GM12878 (cell line): ENCODE measurements around the gene NPC1. TPM values are rescaled to one million over a fixed set of nuclear protein-coding genes. Genes with fewer than 3 reads are reported as not detected.

ENCODE experiments used
- ATAC-seq: fragments of 200-7000 bp; cut with Tn5 transposase; 3 replicates; pipeline ENCODE4 v1.9.1; 2020; ENCODE audit warnings: mild to moderate bottlenecking, moderate library complexity
- BruUV-seq: library from RNA; stranded (reverse); fragments of 400-500 nt; replicated peaks from 2 replicates; lab custom pipeline; 2021; lab: Mats Ljungman, UMichigan
- CTCF ChIA-PET: fragments of 300-600 bp; sonication (Branson Sonifier 250); formaldehyde crosslinking; extraction: SDS; loops from one replicate; lab custom pipeline; 2021; ENCODE audit warnings: inconsistent platforms; lab: Yijun Ruan, JAX
- POLR2A ChIA-PET: fragments of 350-600 bp; formaldehyde crosslinking; extraction: SDS; loops from one replicate; lab custom pipeline; 2021; ENCODE audit warnings: inconsistent platforms; lab: Charles Lee
- RAD21 ChIA-PET: fragments of 300-600 bp; sonication (Branson Sonifier 250); formaldehyde crosslinking; loops from one replicate; lab custom pipeline; 2023; ENCODE audit warnings: antibody characterized with exemption; ENCODE audit not compliant: unreplicated experiment; lab: Charles Lee
- SMC1A ChIA-PET: fragments of 300-600 bp; sonication (Branson Sonifier 250); formaldehyde crosslinking; loops from one replicate; lab custom pipeline; 2023; ENCODE audit not compliant: unreplicated experiment, uncharacterized antibody; lab: Charles Lee
- DNase-seq: peaks from one replicate; pipeline ENCODE4 v3.0.0-alpha.2; 2011; ENCODE audit warnings: low read depth, low spot score
- FAIRE-seq: peaks from 3 replicates; lab custom pipeline; 2011; peaks lifted over from hg19 to GRCh38; lab: Jason Lieb, UNC
- H2AFZ ChIP-seq: 2 replicates; pipeline ENCODE4 v1.6.0; 2011; ENCODE audit warnings: low read depth, low read length, control low read depth; ENCODE audit not compliant: control insufficient read depth
- H3K27ac ChIP-seq: 2 replicates; pipeline ENCODE4 v1.5.1; 2011; ENCODE audit warnings: control low read depth; ENCODE audit not compliant: control insufficient read depth, insufficient read depth
- H3K27me3 ChIP-seq, 2 experiments: replicated peaks in 1 of 2; 2 replicates each; pipeline versions ENCODE4 v1.6.0 to v1.6.1; 2011; ENCODE audit warnings: low read length in 1 of 2; ENCODE audit not compliant: control insufficient read depth in 2 of 2, insufficient read depth in 2 of 2
- H3K36me3 ChIP-seq, 2 experiments: 2 replicates each; pipeline ENCODE4 v1.5.1; 2011; ENCODE audit warnings: low read length in 1 of 2; ENCODE audit not compliant: control insufficient read depth in 2 of 2, insufficient read depth in 2 of 2
- H3K4me1 ChIP-seq: 2 replicates; pipeline ENCODE4 v1.6.1; 2011; ENCODE audit warnings: mild to moderate bottlenecking, low read length, moderate library complexity, mixed read lengths; ENCODE audit not compliant: control insufficient read depth, insufficient read depth
- H3K4me2 ChIP-seq: 2 replicates; pipeline ENCODE4 v1.6.0; 2011; ENCODE audit warnings: control low read depth; ENCODE audit not compliant: control insufficient read depth, insufficient read depth
- H3K4me3 ChIP-seq: fragments of 200-600 bp; sonication (generic); 2 replicates; pipeline ENCODE4 v1.5.1; 2016
- H3K79me2 ChIP-seq: 2 replicates; pipeline ENCODE4 v1.6.0; 2011; ENCODE audit warnings: low read length; ENCODE audit not compliant: control insufficient read depth, insufficient read depth
- H3K9ac ChIP-seq: 2 replicates; pipeline ENCODE4 v1.8.0; 2011; ENCODE audit warnings: low read length, control low read depth, mixed read lengths; ENCODE audit not compliant: control insufficient read depth, insufficient read depth
- H3K9me3 ChIP-seq: replicated peaks from 3 replicates; pipeline ENCODE4 v1.5.1; 2011; ENCODE audit warnings: mild to moderate bottlenecking, low read length; ENCODE audit not compliant: control insufficient read depth, insufficient read depth
- H4K20me1 ChIP-seq: 2 replicates; pipeline ENCODE4 v1.6.0; 2011; ENCODE audit not compliant: control insufficient read depth, insufficient read depth
- ASH2L ChIP-seq: fragments of 300-600, 200-600 bp; sonication (generic); IDR thresholded peaks from 2 replicates; pipeline ENCODE4 v1.6.1; 2017; ENCODE audit warnings: low read depth, mild to moderate bottlenecking, borderline replicate concordance
- EGR1 ChIP-seq, 2 experiments: IDR thresholded peaks; 1 replicate in 1 of 2; 2 replicates in 1 of 2; pipeline ENCODE4 v1.6.1; 2011 to 2012; ENCODE audit warnings: low read depth in 2 of 2, low read length in 2 of 2, borderline replicate concordance in 1 of 2, mild to moderate bottlenecking in 1 of 2, moderate library complexity in 1 of 2
- FOXK2 ChIP-seq: fragments of 450-650 bp; IDR thresholded peaks from 2 replicates; pipeline ENCODE4 v1.6.1; 2017; ENCODE audit warnings: mild to moderate bottlenecking, moderate library complexity
- IRF4 ChIP-seq: IDR thresholded peaks from 2 replicates; pipeline ENCODE4 v1.6.1; 2011; ENCODE audit warnings: low read depth, low read length
- JUND ChIP-seq: IDR thresholded peaks from 2 replicates; pipeline ENCODE4 v1.6.1; 2012; ENCODE audit warnings: low read depth, mild to moderate bottlenecking, low read length, improper control_type of control experiment, moderate library complexity
- NFIC ChIP-seq: IDR thresholded peaks from 2 replicates; pipeline ENCODE4 v1.6.1; 2012; ENCODE audit warnings: low read depth, mild to moderate bottlenecking, inconsistent platforms, low read length, moderate library complexity
- NRF1 ChIP-seq: conservative IDR thresholded peaks from 2 replicates; pipeline ENCODE4 v1.6.1; 2011; ENCODE audit warnings: mild to moderate bottlenecking, low read depth, low read length, improper control_type of control experiment
- PAX5 ChIP-seq: IDR thresholded peaks from 2 replicates; pipeline ENCODE4 v1.6.1; 2011; ENCODE audit warnings: low read depth, low read length, borderline replicate concordance
- PML ChIP-seq: IDR thresholded peaks from 2 replicates; pipeline ENCODE4 v1.6.1; 2012; ENCODE audit warnings: low read length, inconsistent platforms
- POLR2A ChIP-seq: IDR thresholded peaks from 2 replicates; pipeline ENCODE4 v1.6.1; 2011; ENCODE audit warnings: low read depth, mild to moderate bottlenecking, low read length
- RUNX3 ChIP-seq: IDR thresholded peaks from 2 replicates; pipeline ENCODE4 v1.6.1; 2012; ENCODE audit warnings: low read length, inconsistent platforms
- SP1 ChIP-seq: IDR thresholded peaks from one replicate; pipeline ENCODE4 v1.6.1; 2011; ENCODE audit warnings: low read depth, low read length
- SPI1 ChIP-seq: IDR thresholded peaks from 2 replicates; pipeline ENCODE4 v1.6.1; 2011; ENCODE audit warnings: low read depth, mild to moderate bottlenecking, low read length, moderate library complexity, borderline replicate concordance; ENCODE audit not compliant: insufficient read depth
- ZNF24 ChIP-seq: fragments of 450-650 bp; IDR thresholded peaks from 2 replicates; pipeline ENCODE4 v1.6.1; 2017; ENCODE audit warnings: antibody characterized with exemption, mild to moderate bottlenecking
- ZNF274 ChIP-seq: IDR thresholded peaks from one replicate; pipeline ENCODE4 v1.8.0; 2011; ENCODE audit not compliant: insufficient read length, insufficient read depth
- WGBS: methylation state at CpG from one replicate; pipeline ENCODE4 v1.1.6; 2016; ENCODE audit warnings: low lambda C conversion rate; ENCODE audit not compliant: insufficient replicate concordance, insufficient coverage; ENCODE audit errors: missing lambda C conversion rate; 5-methylcytosine and 5-hydroxymethylcytosine counted together
- in situ Hi-C: fragments of 300-500 bp; cut with MboI; formaldehyde crosslinking; loops from 9 replicates; pipeline ENCODE4 v1.14.3; 2018; ENCODE audit warnings: mixed read lengths
- intact Hi-C: fragments of 100-400 bp; cut with micrococcal nuclease; formaldehyde crosslinking; loops from one replicate; pipeline ENCODE4 v1.14.2; 2022; ENCODE audit not compliant: unreplicated experiment
- polyA plus RNA-seq, 11 experiments: library from polyadenylated mRNA; depleted of rRNA in 4 of 11; unstranded in 6 of 11; stranded (reverse) in 5 of 11; fragments of >200 nt; fragmentation: Nextera tagmentation in 4 of 11; fragmentation: Illumina TruSeq in 1 of 11; extraction: Ambion mirVana in 4 of 11; extraction: Trizol in 1 of 11; gene quantifications; 1 replicate in 1 of 11; 2 replicates in 10 of 11; pipeline versions ENCODE4 v1.2.1 to v1.2.3, GENCODE V29; 2011 to 2016; ENCODE audit warnings: inconsistent platforms in 2 of 11, missing spikeins in 2 of 11, low read depth in 1 of 11
- total RNA-seq, 4 experiments: library from RNA; depleted of rRNA in 3 of 4; stranded (reverse); fragments of >200 nt in 3 of 4; fragmentation: Illumina TruSeq in 1 of 4; extraction: Trizol in 1 of 4; gene quantifications; 2 replicates each; pipeline versions ENCODE4 v1.2.1 to v1.2.3, GENCODE V29; 2013 to 2021
- TF ChIP-seq, protein P1 (sequence below): IDR thresholded peaks from 2 replicates; pipeline ENCODE4 v1.6.1; 2012; ENCODE audit warnings: low read length, inconsistent platforms
- TF ChIP-seq, protein P2 (sequence below): fragments of 450-650 bp; IDR thresholded peaks from 2 replicates; pipeline ENCODE4 v1.6.1; 2017; ENCODE audit warnings: low read depth, mild to moderate bottlenecking, moderate library complexity
- TF ChIP-seq, protein P3 (sequence below): fragments of 450-650 bp; IDR thresholded peaks from 2 replicates; pipeline ENCODE4 v1.6.1; 2018; ENCODE audit warnings: borderline replicate concordance, mild to moderate bottlenecking; ENCODE audit not compliant: partially characterized antibody

The NPC1 gene
- total and polyA plus RNA-seq, 10 of the 15 experiments (the other 5 are each of a cell fraction or from before 2014, with no cell fraction given) = 10.1 to 45.2 (median 19.4) TPM

DNA sequence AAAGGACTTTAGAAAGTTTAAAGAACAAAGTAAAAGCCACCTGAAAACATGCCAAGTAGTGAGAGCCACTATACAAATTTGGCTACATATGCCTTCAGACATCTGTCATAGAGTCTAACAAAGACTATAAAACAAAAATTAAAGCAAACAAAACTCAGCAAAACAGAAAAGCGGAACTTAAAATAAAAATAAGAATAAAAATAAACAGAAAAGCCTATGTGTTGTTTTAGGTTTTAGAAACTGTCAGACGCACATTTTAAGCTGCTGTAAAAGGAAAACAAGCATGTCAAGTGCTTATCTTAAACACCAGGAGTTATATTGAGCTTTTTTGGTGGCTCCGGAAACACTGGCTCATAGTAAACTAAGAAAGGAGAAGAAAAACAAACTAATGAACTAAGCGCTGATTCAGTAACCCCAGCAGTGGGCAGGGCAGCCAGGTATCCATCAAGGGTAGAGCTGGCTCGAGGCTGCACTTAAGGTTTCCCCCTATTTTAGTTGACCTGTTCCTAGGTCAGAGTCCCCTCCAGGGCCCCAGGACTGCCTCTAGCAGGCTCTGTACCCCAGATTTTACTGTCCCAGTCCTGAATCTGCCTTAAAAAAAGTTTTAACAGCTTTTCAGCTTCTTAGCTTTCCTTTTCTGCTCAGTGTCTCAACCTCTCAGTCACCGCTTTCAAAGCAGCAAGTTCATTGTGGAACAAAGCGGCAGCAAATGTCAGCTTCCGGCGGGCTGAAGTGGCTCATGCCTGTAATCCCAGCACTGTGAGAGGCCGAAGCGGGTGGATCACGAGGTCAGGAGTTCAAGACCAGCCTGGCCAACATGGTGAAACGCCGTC is 98.4 kb downstream of the NPC1 start (continued):
- TF ChIP-seq POLR2A = peak; percentile 43
- no peak for TF ChIP-seq IRF4
- TF ChIP-seq JUND = no peak
- TF ChIP-seq ASH2L = no peak
- no peak; the same call in 1 of the 2 replicates for TF ChIP-seq RUNX3
- no peak for TF ChIP-seq FOXK2
- no peak for TF ChIP-seq SPI1
- TF ChIP-seq, protein P1, sequence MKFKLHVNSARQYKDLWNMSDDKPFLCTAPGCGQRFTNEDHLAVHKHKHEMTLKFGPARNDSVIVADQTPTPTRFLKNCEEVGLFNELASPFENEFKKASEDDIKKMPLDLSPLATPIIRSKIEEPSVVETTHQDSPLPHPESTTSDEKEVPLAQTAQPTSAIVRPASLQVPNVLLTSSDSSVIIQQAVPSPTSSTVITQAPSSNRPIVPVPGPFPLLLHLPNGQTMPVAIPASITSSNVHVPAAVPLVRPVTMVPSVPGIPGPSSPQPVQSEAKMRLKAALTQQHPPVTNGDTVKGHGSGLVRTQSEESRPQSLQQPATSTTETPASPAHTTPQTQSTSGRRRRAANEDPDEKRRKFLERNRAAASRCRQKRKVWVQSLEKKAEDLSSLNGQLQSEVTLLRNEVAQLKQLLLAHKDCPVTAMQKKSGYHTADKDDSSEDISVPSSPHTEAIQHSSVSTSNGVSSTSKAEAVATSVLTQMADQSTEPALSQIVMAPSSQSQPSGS = no peak
- no peak for TF ChIP-seq NFIC
- no peak; the same call in 1 of the 2 replicates for TF ChIP-seq PML
- TF ChIP-seq ZNF274 = no peak

DNA sequence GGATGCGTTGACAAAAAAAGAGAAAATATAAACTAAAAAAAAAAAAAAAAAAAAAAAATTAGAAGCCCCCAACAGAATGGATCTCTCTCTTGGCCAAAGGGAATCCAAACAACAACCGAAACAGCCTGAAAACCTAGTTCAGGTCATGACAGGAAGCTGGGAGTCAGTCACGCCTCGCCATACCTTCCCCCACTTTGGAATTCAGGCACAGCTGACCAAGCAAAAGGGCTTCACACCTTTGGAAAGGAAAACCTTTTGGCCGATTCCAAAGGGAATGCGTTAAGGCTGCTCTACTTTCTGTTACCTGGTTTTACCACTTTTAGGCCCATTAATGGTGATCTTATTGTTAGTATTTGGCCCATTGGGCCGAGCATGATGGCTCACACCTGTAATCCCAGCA is 100.9 kb downstream of the NPC1 start:
- no peak for ATAC-seq
- Histone ChIP-seq H3K4me2 (no peak overlapping the region), H4K20me1 (no peaks in the 10 kb centered on the region), H3K4me3 (no peak overlapping the region), H3K27ac (no peak overlapping the region), H3K9me3 (no peaks in the 10 kb centered on the region), H2AFZ (no peak overlapping the region), H3K27me3 (no peaks in the 10 kb centered on the region), H3K4me1 (peaks cover 10% of the 10 kb centered on the region), H3K79me2 (no peaks in the 10 kb centered on the region), H3K9ac (no peak overlapping the region), H3K36me3 (peaks cover 0 to 2% of the 10 kb centered on the region in 2 experiments; a peak in 1 of 4 replicates)
- intact Hi-C loops = no loop called here
- 98% methylated on average over 6 of the region's 7 CpGs for WGBS
- no peak for FAIRE-seq
- ChIA-PET SMC1A (interaction anchor here (1.5 to 1.6 kb wide), 2 partner anchors 13 to 25 kb away, joined by 3 to 5 read pairs; no protein-coding TSS in a partner anchor), CTCF (interaction anchor here (2.6 kb wide), 1 partner anchor 13 kb away, joined by 22 read pairs; no protein-coding TSS in a partner anchor), POLR2A (interaction anchor here (0.6 to 0.7 kb wide), 3 partner anchors 47 to 412 kb away, joined by 4 to 7 read pairs (median 6); a partner anchor contains a TSS), RAD21 (no interaction called here)
- in situ Hi-C loops = no loop called here
- DNase-seq = no peak
- no TSS peak for BruUV-seq
- TF ChIP-seq SP1 = no peak
- TF ChIP-seq, protein P2, sequence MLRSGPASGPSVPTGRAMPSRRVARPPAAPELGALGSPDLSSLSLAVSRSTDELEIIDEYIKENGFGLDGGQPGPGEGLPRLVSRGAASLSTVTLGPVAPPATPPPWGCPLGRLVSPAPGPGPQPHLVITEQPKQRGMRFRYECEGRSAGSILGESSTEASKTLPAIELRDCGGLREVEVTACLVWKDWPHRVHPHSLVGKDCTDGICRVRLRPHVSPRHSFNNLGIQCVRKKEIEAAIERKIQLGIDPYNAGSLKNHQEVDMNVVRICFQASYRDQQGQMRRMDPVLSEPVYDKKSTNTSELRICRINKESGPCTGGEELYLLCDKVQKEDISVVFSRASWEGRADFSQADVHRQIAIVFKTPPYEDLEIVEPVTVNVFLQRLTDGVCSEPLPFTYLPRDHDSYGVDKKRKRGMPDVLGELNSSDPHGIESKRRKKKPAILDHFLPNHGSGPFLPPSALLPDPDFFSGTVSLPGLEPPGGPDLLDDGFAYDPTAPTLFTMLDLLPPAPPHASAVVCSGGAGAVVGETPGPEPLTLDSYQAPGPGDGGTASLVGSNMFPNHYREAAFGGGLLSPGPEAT = no peak
- TF ChIP-seq EGR1 (IDR thresholded peaks at IDR 0.05; ENCODE audit: borderline replicate concordance in 1 of 2, low read depth in 2 of 2, low read length in 2 of 2) = no peak
- TF ChIP-seq NRF1 = no peak
- TF ChIP-seq, protein P3, sequence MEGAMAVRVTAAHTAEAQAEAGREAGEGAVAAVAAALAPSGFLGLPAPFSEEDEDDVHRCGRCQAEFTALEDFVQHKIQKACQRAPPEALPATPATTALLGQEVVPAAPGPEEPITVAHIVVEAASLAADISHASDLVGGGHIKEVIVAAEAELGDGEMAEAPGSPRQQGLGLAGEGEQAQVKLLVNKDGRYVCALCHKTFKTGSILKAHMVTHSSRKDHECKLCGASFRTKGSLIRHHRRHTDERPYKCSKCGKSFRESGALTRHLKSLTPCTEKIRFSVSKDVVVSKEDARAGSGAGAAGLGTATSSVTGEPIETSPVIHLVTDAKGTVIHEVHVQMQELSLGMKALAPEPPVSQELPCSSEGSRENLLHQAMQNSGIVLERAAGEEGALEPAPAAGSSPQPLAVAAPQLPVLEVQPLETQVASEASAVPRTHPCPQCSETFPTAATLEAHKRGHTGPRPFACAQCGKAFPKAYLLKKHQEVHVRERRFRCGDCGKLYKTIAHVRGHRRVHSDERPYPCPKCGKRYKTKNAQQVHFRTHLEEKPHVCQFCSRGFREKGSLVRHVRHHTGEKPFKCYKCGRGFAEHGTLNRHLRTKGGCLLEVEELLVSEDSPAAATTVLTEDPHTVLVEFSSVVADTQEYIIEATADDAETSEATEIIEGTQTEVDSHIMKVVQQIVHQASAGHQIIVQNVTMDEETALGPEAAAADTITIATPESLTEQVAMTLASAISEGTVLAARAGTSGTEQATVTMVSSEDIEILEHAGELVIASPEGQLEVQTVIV = no peak
- TF ChIP-seq ZNF24 = no peak
- no peak for TF ChIP-seq PAX5
- TF ChIP-seq NFIC = no peak
